SK-N-SH (cell line): ENCODE measurements around the gene SART1. TPM values are rescaled to one million over a fixed set of nuclear protein-coding genes. Genes with fewer than 3 reads are reported as not detected.

Source experiments
- CTCF ChIA-PET: fragments of 300-600, 350-600 bp; formaldehyde crosslinking; extraction: SDS; loops from one replicate; lab custom pipeline; 2021; lab: Yijun Ruan, JAX
- POLR2A ChIA-PET: fragments of 350-600 bp; sonication (Branson Sonifier 250); formaldehyde crosslinking; extraction: SDS; loops from one replicate; lab custom pipeline; 2020; ENCODE audit warnings: antibody characterized with exemption, inconsistent platforms; lab: Yijun Ruan, JAX
- DNase-seq: peaks from one replicate; pipeline ENCODE4 v3.0.0; 2012
- H2AFZ ChIP-seq: fragments of 200-600 bp; sonication (generic); 2 replicates; pipeline ENCODE4 v1.8.1; 2016; ENCODE audit warnings: antibody characterized with exemption, mild to moderate bottlenecking, low read depth
- H3F3A ChIP-seq: fragments of 200-600 bp; sonication (generic); replicated peaks from 2 replicates; pipeline ENCODE3; 2016; ENCODE audit warnings: antibody characterized with exemption, mild to moderate bottlenecking; ENCODE audit not compliant: insufficient read depth
- H3K27ac ChIP-seq, 2 experiments: fragments of 200-500 bp in 1 of 2; fragments of 200-600 bp in 1 of 2; sonication (Bioruptor generic) in 1 of 2; sonication (generic), shearing (Covaris generic) in 1 of 2; 2 replicates each; pipeline versions ENCODE4 v1.5.1 to v1.6.1; 2014 to 2016; ENCODE audit warnings: low read depth in 2 of 2, inconsistent platforms in 1 of 2, low read length in 1 of 2, mild to moderate bottlenecking in 1 of 2, mixed read lengths in 1 of 2
- H3K27me3 ChIP-seq: fragments of 200-600 bp; sonication (generic), shearing (Covaris generic); 2 replicates; pipeline ENCODE4 v1.6.1; 2016; ENCODE audit warnings: mixed run types; ENCODE audit not compliant: insufficient read depth
- H3K36me3 ChIP-seq, 2 experiments: fragments of 200-500 bp in 1 of 2; fragments of 200-600 bp in 1 of 2; sonication (Bioruptor generic) in 1 of 2; sonication (generic) in 1 of 2; replicated peaks in 1 of 2; 2 replicates each; pipeline versions ENCODE3 to v1.5.1; 2014 to 2016; ENCODE audit warnings: low read length in 1 of 2, mild to moderate bottlenecking in 1 of 2; ENCODE audit not compliant: insufficient read depth in 2 of 2, control insufficient read depth in 1 of 2
- H3K4me1 ChIP-seq, 2 experiments: fragments of 200-500 bp in 1 of 2; fragments of 200-600 bp in 1 of 2; sonication (Bioruptor generic) in 1 of 2; sonication (generic), shearing (Covaris generic) in 1 of 2; 2 replicates each; pipeline versions ENCODE4 v1.5.1 to v1.6.1; 2014 to 2016; ENCODE audit warnings: low read depth in 1 of 2, low read length in 1 of 2, mixed run types in 1 of 2; ENCODE audit not compliant: insufficient read depth in 2 of 2, control insufficient read depth in 1 of 2
- H3K4me2 ChIP-seq: fragments of 200-600 bp; sonication (generic), shearing (Covaris generic); 2 replicates; pipeline ENCODE4 v1.6.1; 2017; ENCODE audit warnings: mixed run types
- H3K4me3 ChIP-seq, 2 experiments: fragments of 200-500 bp in 1 of 2; fragments of 200-600 bp in 1 of 2; sonication (Bioruptor generic) in 1 of 2; sonication (generic), shearing (Covaris generic) in 1 of 2; 2 replicates each; pipeline versions ENCODE4 v1.5.1 to v1.8.1; 2014 to 2016; ENCODE audit warnings: low read depth in 2 of 2, inconsistent platforms in 1 of 2, low read length in 1 of 2, mild to moderate bottlenecking in 1 of 2, mixed read lengths in 1 of 2, moderate library complexity in 1 of 2
- H3K79me2 ChIP-seq: fragments of 200-600 bp; sonication (generic); 2 replicates; pipeline ENCODE4 v1.8.1; 2017; ENCODE audit warnings: mild to moderate bottlenecking; ENCODE audit not compliant: insufficient read depth
- H3K9ac ChIP-seq: fragments of 200-600 bp; sonication (generic); 2 replicates; pipeline ENCODE4 v1.6.1; 2017; ENCODE audit warnings: mixed run types
- H3K9me2 ChIP-seq: fragments of 200-600 bp; sonication (generic); 2 replicates; pipeline ENCODE4 v1.6.1; 2017; ENCODE audit warnings: mixed run types
- H3K9me3 ChIP-seq: fragments of 200-600 bp; sonication (generic); 2 replicates; pipeline ENCODE4 v1.6.1; 2017; ENCODE audit warnings: mixed run types, mild to moderate bottlenecking, moderate library complexity
- H4K20me1 ChIP-seq: fragments of 200-600 bp; sonication (generic); 2 replicates; pipeline ENCODE4 v1.6.1; 2017; ENCODE audit warnings: mild to moderate bottlenecking, mixed run types; ENCODE audit not compliant: insufficient read depth
- CTCF ChIP-seq: fragments of 200-600 bp; sonication (generic); IDR thresholded peaks from 2 replicates; pipeline ENCODE4 v1.6.1; 2017; ENCODE audit warnings: antibody characterized with exemption, mild to moderate bottlenecking, moderate library complexity
- FOXM1 ChIP-seq: IDR thresholded peaks from 2 replicates; pipeline ENCODE4 v1.4.0; 2012; ENCODE audit warnings: low read depth, mild to moderate bottlenecking
- IRF3 ChIP-seq: fragments of 150-350 bp; IDR thresholded peaks from 2 replicates; pipeline ENCODE4 v1.6.1; 2016; ENCODE audit warnings: mild to moderate bottlenecking, low read depth, low read length
- JUND ChIP-seq: IDR thresholded peaks from 2 replicates; pipeline ENCODE4 v1.4.0; 2012
- MAX ChIP-seq: IDR thresholded peaks from 2 replicates; pipeline ENCODE4 v1.4.0; 2012; ENCODE audit warnings: low read depth
- MEF2A ChIP-seq: IDR thresholded peaks from 2 replicates; pipeline ENCODE4 v1.4.0; 2012; ENCODE audit warnings: low read depth, borderline replicate concordance
- MXI1 ChIP-seq: IDR thresholded peaks from 2 replicates; pipeline ENCODE4 v1.6.1; 2012; ENCODE audit warnings: mild to moderate bottlenecking, low read depth, low read length, improper control_type of control experiment
- NRF1 ChIP-seq: IDR thresholded peaks from 2 replicates; pipeline ENCODE4 v1.6.1; 2012; ENCODE audit warnings: low read depth, mild to moderate bottlenecking, low read length
- REST ChIP-seq: IDR thresholded peaks from 2 replicates; pipeline ENCODE4 v1.6.1; 2012; ENCODE audit warnings: mild to moderate bottlenecking, low read depth, low read length, moderate library complexity
- RFX5 ChIP-seq: IDR thresholded peaks from 2 replicates; pipeline ENCODE4 v1.6.1; 2012; ENCODE audit warnings: mild to moderate bottlenecking, improper control_type of control experiment, low read length
- TEAD4 ChIP-seq: IDR thresholded peaks from 2 replicates; pipeline ENCODE4 v1.4.0; 2012; ENCODE audit warnings: mild to moderate bottlenecking, borderline replicate concordance; ENCODE audit not compliant: insufficient read depth
- USF1 ChIP-seq: IDR thresholded peaks from 2 replicates; pipeline ENCODE4 v1.4.0; 2012; ENCODE audit warnings: low read depth, borderline replicate concordance
- YY1 ChIP-seq: IDR thresholded peaks from 2 replicates; pipeline ENCODE4 v1.4.0; 2012; ENCODE audit warnings: low read depth, mild to moderate bottlenecking
- ZBTB33 ChIP-seq: IDR thresholded peaks from 2 replicates; pipeline ENCODE4 v1.4.0; 2012; ENCODE audit warnings: low read depth, borderline replicate concordance
- WGBS: methylation state at CpG from one replicate; pipeline ENCODE4 v1.1.6; 2017; ENCODE audit warnings: low lambda C conversion rate; 5-methylcytosine and 5-hydroxymethylcytosine counted together
- polyA plus RNA-seq, 3 experiments: library from polyadenylated mRNA; depleted of rRNA; stranded (reverse); fragments of >200 nt; gene quantifications; 2 replicates each; pipeline ENCODE4 v1.2.3, GENCODE V29; 2012

SART1 gene
- polyA plus RNA-seq, 1 of the 3 experiments (the other 2 are of a cell fraction): 73.6 TPM

- TF ChIP-seq CTCF (peak; percentile 15; the same call in 1 of the 2 replicates), JUND (no peak), USF1 (no peak), REST (no peak), MEF2A (no peak), FOXM1 (no peak), ZBTB33 (no peak), NRF1 (peak; percentile 18; the same call in 1 of the 2 replicates)
Observed at GRCh38 chr11:66002648-66003225, 41.2 kb downstream of the SART1 start (continued).

GRCh38 chr11:66003291-66003690 lies 41.8 kb downstream of the SART1 start:
- WGBS: 36% methylated on average over 6 of the region's 6 CpGs
- no peak for TF ChIP-seq REST
- no peak for TF ChIP-seq MAX
- TF ChIP-seq MXI1: no peak
- TF ChIP-seq YY1: no peak
- TF ChIP-seq MEF2A: no peak
- TF ChIP-seq TEAD4: no peak
- TF ChIP-seq IRF3: no peak
- no peak for TF ChIP-seq RFX5
- no peak overlapping the region for H2AFZ ChIP-seq
- peaks cover 61% of the 10 kb centered on the region for H3K79me2 ChIP-seq
- H3K36me3 ChIP-seq: peaks cover 36 to 38% of the 10 kb centered on the region in 2 experiments
- H3F3A ChIP-seq: peaks cover 44% of the 10 kb centered on the region
- peak overlapping the region; percentile 95 to 99 for H3K4me3 ChIP-seq
- ChIA-PET CTCF (interaction anchor here (1.4 to 1.9 kb wide), 6 partner anchors 10 to 144 kb away, joined by 3 to 14 read pairs (median 6); no protein-coding TSS in a partner anchor), POLR2A (interaction anchor here (1.5 to 2.0 kb wide), 3 partner anchors 42 to 115 kb away, joined by 5 to 11 read pairs (median 8); partner anchors contain the start of genes FIBP and SF3B2)
- no peak for DNase-seq
- H3K4me1 ChIP-seq: peaks cover 6 to 11% of the 10 kb centered on the region in 2 experiments; a peak in 3 of 4 replicates
- no peaks in the 10 kb centered on the region for H3K9me3 ChIP-seq
- no peaks in the 10 kb centered on the region for H3K9me2 ChIP-seq
- peak overlapping the region; percentile 95 for H3K9ac ChIP-seq
- peaks cover 4% of the 10 kb centered on the region; the same call in 1 of the 2 replicates for H4K20me1 ChIP-seq
- peak overlapping the region; percentile 96 for H3K4me2 ChIP-seq
- peak overlapping the region; percentile 98; a peak in 2 of 4 replicates for H3K27ac ChIP-seq
- H3K27me3 ChIP-seq: no peaks in the 10 kb centered on the region
